ENCODE measurements around the gene TRIM40. TPM values are rescaled to one million over a fixed set of nuclear protein-coding genes. Genes with fewer than 3 reads are reported as not detected.

The TRIM40 gene
- polyA plus RNA-seq, 2 of the 4 experiments (the other 2 are of a cell fraction): 0.05 TPM

DNA sequence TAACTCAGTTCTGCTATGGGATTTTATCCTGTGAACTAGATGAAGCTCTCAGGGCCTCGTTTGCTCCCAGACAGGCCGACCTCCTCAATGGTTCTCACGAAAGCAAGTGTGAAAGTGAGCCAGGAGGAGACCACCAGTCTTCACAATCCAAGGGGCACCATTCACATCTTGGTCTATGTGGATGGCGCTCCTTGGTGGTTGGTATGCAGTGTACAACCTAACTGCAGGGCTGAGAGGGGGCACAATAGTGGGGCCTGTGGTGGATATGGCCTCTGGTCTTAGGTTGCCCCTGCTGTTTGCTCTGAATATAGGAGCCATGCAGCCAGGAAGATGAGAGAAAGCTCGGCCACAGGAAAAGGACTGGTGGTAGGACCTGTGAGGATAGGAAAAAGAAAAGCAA lies 52.6 kb downstream of the TRIM40 start:
- H3K4me3 ChIP-seq: no peak overlapping the region
- no peak overlapping the region for H3K27ac ChIP-seq
- ATAC-seq (no peak), DNase-seq (ENCODE audit: low read depth in 1 of 2, low spot score in 1 of 2) (no peak), FAIRE-seq (no peak)
- TF ChIP-seq ZNF302 (CRISPR knock-in tag; IDR thresholded peaks at IDR 0.05): no peak
- TF ChIP-seq HOXB5 (CRISPR knock-in tag; IDR thresholded peaks at IDR 0.05): no peak
- TF ChIP-seq, protein P1, sequence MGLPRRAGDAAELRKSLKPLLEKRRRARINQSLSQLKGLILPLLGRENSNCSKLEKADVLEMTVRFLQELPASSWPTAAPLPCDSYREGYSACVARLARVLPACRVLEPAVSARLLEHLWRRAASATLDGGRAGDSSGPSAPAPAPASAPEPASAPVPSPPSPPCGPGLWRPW (IDR thresholded peaks at IDR 0.05): no peak
- TF ChIP-seq, protein P2, sequence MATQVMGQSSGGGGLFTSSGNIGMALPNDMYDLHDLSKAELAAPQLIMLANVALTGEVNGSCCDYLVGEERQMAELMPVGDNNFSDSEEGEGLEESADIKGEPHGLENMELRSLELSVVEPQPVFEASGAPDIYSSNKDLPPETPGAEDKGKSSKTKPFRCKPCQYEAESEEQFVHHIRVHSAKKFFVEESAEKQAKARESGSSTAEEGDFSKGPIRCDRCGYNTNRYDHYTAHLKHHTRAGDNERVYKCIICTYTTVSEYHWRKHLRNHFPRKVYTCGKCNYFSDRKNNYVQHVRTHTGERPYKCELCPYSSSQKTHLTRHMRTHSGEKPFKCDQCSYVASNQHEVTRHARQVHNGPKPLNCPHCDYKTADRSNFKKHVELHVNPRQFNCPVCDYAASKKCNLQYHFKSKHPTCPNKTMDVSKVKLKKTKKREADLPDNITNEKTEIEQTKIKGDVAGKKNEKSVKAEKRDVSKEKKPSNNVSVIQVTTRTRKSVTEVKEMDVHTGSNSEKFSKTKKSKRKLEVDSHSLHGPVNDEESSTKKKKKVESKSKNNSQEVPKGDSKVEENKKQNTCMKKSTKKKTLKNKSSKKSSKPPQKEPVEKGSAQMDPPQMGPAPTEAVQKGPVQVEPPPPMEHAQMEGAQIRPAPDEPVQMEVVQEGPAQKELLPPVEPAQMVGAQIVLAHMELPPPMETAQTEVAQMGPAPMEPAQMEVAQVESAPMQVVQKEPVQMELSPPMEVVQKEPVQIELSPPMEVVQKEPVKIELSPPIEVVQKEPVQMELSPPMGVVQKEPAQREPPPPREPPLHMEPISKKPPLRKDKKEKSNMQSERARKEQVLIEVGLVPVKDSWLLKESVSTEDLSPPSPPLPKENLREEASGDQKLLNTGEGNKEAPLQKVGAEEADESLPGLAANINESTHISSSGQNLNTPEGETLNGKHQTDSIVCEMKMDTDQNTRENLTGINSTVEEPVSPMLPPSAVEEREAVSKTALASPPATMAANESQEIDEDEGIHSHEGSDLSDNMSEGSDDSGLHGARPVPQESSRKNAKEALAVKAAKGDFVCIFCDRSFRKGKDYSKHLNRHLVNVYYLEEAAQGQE (IDR thresholded peaks at IDR 0.05): no peak
- TF ChIP-seq RAD21 (conservative IDR thresholded peaks at IDR 0.05 in 1 of 2, IDR thresholded peaks at IDR 0.05 in 1 of 2): no peak
- no peak for TF ChIP-seq RNF2 (IDR thresholded peaks at IDR 0.05; ENCODE audit: borderline replicate concordance, low read depth)
- TF ChIP-seq MAFK (IDR thresholded peaks at IDR 0.05; ENCODE audit: partially characterized antibody): no peak
- TF ChIP-seq POLR2AphosphoS2 (conservative IDR thresholded peaks at IDR 0.05; ENCODE audit: low read length): no peak
- TF ChIP-seq, protein P3, sequence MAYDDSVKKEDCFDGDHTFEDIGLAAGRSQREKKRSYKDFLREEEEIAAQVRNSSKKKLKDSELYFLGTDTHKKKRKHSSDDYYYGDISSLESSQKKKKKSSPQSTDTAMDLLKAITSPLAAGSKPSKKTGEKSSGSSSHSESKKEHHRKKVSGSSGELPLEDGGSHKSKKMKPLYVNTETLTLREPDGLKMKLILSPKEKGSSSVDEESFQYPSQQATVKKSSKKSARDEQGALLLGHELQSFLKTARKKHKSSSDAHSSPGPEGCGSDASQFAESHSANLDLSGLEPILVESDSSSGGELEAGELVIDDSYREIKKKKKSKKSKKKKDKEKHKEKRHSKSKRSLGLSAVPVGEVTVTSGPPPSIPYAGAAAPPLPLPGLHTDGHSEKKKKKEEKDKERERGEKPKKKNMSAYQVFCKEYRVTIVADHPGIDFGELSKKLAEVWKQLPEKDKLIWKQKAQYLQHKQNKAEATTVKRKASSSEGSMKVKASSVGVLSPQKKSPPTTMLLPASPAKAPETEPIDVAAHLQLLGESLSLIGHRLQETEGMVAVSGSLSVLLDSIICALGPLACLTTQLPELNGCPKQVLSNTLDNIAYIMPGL (CRISPR knock-in tag; IDR thresholded peaks at IDR 0.05; ENCODE audit: borderline replicate concordance): no peak
- TF ChIP-seq FOSL2 (IDR thresholded peaks at IDR 0.05): no peak
- TF ChIP-seq FOSL2 (CRISPR knock-in tag; IDR thresholded peaks at IDR 0.05): no peak
- no peak for TF ChIP-seq RFX5 (IDR thresholded peaks at IDR 0.05)
- TF ChIP-seq, protein P4, sequence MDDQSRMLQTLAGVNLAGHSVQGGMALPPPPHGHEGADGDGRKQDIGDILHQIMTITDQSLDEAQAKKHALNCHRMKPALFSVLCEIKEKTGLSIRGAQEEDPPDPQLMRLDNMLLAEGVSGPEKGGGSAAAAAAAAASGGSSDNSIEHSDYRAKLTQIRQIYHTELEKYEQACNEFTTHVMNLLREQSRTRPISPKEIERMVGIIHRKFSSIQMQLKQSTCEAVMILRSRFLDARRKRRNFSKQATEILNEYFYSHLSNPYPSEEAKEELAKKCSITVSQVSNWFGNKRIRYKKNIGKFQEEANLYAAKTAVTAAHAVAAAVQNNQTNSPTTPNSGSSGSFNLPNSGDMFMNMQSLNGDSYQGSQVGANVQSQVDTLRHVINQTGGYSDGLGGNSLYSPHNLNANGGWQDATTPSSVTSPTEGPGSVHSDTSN (IDR thresholded peaks at IDR 0.05): no peak
- H3K9me3 ChIP-seq: no peaks in the 10 kb centered on the region
- WGBS (ENCODE audit: missing lambda C conversion rate): 95% methylated on average over 4 of the region's 5 CpGs
- ChIA-PET POLR2A (no interaction called here), CTCF (interaction anchor here (0.5 to 2.0 kb wide), 2 partner anchors 58 to 354 kb away, joined by 3 to 6 read pairs; no protein-coding TSS in a partner anchor)
- H3K4me1 ChIP-seq: no peaks in the 10 kb centered on the region
- no peak overlapping the region for H3K4me2 ChIP-seq

DNA sequence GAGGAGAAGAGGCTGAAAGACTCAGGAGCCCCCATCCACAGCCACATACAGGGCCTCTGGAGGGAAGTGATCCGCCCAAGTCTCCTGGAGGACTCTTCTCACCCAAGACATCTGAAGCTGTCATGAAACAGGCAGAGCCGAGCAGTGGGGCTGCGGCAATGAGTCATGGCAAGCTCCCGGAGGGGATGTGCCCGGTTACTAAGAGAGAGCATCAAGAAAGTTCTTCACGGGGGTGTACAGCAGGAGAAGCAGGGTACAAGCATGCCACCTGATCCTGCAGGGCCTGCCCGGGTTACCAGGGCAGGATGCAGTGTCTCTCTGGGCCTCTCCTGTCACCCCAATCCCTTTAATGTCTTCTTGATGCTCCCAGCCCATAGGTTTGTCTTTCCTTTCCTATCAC lies 56.1 kb downstream of the TRIM40 start:
- no peak for FAIRE-seq
- no peaks in the 10 kb centered on the region for H3K4me1 ChIP-seq
- 86% methylated on average over 7 of the region's 7 CpGs for WGBS (ENCODE audit: missing lambda C conversion rate)

More for the DNA sequence above, 56.1 kb downstream of the TRIM40 start:
- ChIA-PET CTCF (no interaction called here), POLR2A (no interaction called here)
- DNase-seq (ENCODE audit: low read depth in 1 of 2, low spot score in 1 of 2): no peak
- Histone ChIP-seq H3K27ac (no peak overlapping the region), H3K4me3 (no peak overlapping the region), H3K4me2 (no peak overlapping the region), H3K9me3 (no peaks in the 10 kb centered on the region)
- no peak for TF ChIP-seq CHD2 (IDR thresholded peaks at IDR 0.05; ENCODE audit: low read length, partially characterized antibody)
- TF ChIP-seq EP300 (IDR thresholded peaks at IDR 0.05): no peak
- TF ChIP-seq SMC3 (IDR thresholded peaks at IDR 0.05): no peak
- no peak for TF ChIP-seq RFX5 (IDR thresholded peaks at IDR 0.05)
- TF ChIP-seq, protein P5, sequence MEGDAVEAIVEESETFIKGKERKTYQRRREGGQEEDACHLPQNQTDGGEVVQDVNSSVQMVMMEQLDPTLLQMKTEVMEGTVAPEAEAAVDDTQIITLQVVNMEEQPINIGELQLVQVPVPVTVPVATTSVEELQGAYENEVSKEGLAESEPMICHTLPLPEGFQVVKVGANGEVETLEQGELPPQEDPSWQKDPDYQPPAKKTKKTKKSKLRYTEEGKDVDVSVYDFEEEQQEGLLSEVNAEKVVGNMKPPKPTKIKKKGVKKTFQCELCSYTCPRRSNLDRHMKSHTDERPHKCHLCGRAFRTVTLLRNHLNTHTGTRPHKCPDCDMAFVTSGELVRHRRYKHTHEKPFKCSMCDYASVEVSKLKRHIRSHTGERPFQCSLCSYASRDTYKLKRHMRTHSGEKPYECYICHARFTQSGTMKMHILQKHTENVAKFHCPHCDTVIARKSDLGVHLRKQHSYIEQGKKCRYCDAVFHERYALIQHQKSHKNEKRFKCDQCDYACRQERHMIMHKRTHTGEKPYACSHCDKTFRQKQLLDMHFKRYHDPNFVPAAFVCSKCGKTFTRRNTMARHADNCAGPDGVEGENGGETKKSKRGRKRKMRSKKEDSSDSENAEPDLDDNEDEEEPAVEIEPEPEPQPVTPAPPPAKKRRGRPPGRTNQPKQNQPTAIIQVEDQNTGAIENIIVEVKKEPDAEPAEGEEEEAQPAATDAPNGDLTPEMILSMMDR (IDR thresholded peaks at IDR 0.05): no peak
- no peak for TF ChIP-seq FOSL2 (IDR thresholded peaks at IDR 0.05)
- no peak for TF ChIP-seq FOSL2 (CRISPR knock-in tag; IDR thresholded peaks at IDR 0.05)
- no peak for TF ChIP-seq EHF (CRISPR knock-in tag; IDR thresholded peaks at IDR 0.05)
- TF ChIP-seq, protein P4 (IDR thresholded peaks at IDR 0.05): no peak
- TF ChIP-seq EHMT2 (IDR thresholded peaks at IDR 0.05; ENCODE audit: low read depth): no peak
- TF ChIP-seq, protein P6, sequence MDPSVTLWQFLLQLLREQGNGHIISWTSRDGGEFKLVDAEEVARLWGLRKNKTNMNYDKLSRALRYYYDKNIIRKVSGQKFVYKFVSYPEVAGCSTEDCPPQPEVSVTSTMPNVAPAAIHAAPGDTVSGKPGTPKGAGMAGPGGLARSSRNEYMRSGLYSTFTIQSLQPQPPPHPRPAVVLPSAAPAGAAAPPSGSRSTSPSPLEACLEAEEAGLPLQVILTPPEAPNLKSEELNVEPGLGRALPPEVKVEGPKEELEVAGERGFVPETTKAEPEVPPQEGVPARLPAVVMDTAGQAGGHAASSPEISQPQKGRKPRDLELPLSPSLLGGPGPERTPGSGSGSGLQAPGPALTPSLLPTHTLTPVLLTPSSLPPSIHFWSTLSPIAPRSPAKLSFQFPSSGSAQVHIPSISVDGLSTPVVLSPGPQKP (IDR thresholded peaks at IDR 0.05; ENCODE audit: low read depth, low read length): no peak
- TF ChIP-seq ZNF302 (CRISPR knock-in tag; IDR thresholded peaks at IDR 0.05): no peak
- no peak for TF ChIP-seq HOXB5 (CRISPR knock-in tag; IDR thresholded peaks at IDR 0.05)
- TF ChIP-seq MAZ (IDR thresholded peaks at IDR 0.05; ENCODE audit: borderline replicate concordance, low read depth, low read length): no peak
- TF ChIP-seq POLR2AphosphoS2 (conservative IDR thresholded peaks at IDR 0.05; ENCODE audit: low read length): no peak
- ATAC-seq: no peak; a peak in 1 of 6 replicates

Measured in A549 (cell line).